Stomach (tissue), 9 donors: ENCODE results near the gene EVC2. TPM values are rescaled to one million over a fixed set of nuclear protein-coding genes. Genes with fewer than 3 reads are reported as not detected.

Source experiments
- DNase-seq, 2 donors: peaks; one replicate each; pipeline versions ENCODE4 v3.0.0 to v3.0.0-alpha.2; 2013 to 2019
- H3K27ac ChIP-seq, 5 donors: fragments of 200-600 bp in 4 of 5; sonication (generic) in 4 of 5; one replicate each; pipeline ENCODE4 v1.5.1; 2013 to 2019; ENCODE audit warnings: mild to moderate bottlenecking in 1 of 5, moderate library complexity in 1 of 5
- H3K27me3 ChIP-seq, 3 donors: fragments of 200-600 bp; sonication (generic); one replicate each; pipeline ENCODE4 v1.5.1; 2017 to 2019; ENCODE audit warnings: mixed run types in 1 of 3
- H3K36me3 ChIP-seq, 4 donors: fragments of 200-600 bp; sonication (generic); 1 replicate in 3 of 4; 2 replicates in 1 of 4; pipeline ENCODE4 v1.5.1; 2016 to 2019
- H3K4me1 ChIP-seq, 4 donors: fragments of 200-600 bp; sonication (generic); one replicate each; pipeline ENCODE4 v1.5.1; 2016 to 2019
- H3K4me3 ChIP-seq, 4 donors: fragments of 200-600 bp; sonication (generic) in 3 of 4; one replicate each; pipeline ENCODE4 v1.5.1; 2016 to 2019; ENCODE audit warnings: mild to moderate bottlenecking in 1 of 4
- H3K9me3 ChIP-seq, 4 donors: fragments of 200-600 bp; sonication (generic); one replicate each; pipeline ENCODE4 v1.5.1; 2016 to 2019
- EP300 ChIP-seq: sonication (generic); formaldehyde crosslinking; IDR thresholded peaks from one replicate; pipeline ENCODE4 v1.6.1; 2017; ENCODE audit warnings: antibody characterized with exemption
- POLR2A ChIP-seq, 4 donors: fragments of 450-650 bp; IDR thresholded peaks; one replicate each; pipeline ENCODE4 v1.6.1; 2016; ENCODE audit warnings: antibody characterized with exemption in 4 of 4, control low read depth in 2 of 4, mild to moderate bottlenecking in 1 of 4, moderate library complexity in 1 of 4
- POLR2AphosphoS5 ChIP-seq, 3 donors: sonication (generic); formaldehyde crosslinking; IDR thresholded peaks; one replicate each; pipeline ENCODE4 v1.6.1; 2016; ENCODE audit warnings: antibody characterized with exemption in 3 of 3
- WGBS, 5 donors: extraction: QIAGEN DNeasy Blood & Tissue Kit in 3 of 5; methylation state at CpG; one replicate each; pipeline versions ENCODE4 v1.1.5 to v1.1.7; 2013 to 2018; 5-methylcytosine and 5-hydroxymethylcytosine counted together
- intact Hi-C: fragments of 100-400 bp; cut with DNase I; formaldehyde crosslinking; loops from one replicate; pipeline ENCODE4 v1.15.1; 2023; ENCODE audit warnings: low total_unique reads
- polyA plus RNA-seq, 3 donors: library from polyadenylated mRNA; stranded (reverse); fragments of 200-250 nt; gene quantifications; one replicate each; pipeline ENCODE4 v1.2.3, GENCODE V29; 2013
- total RNA-seq, 5 donors: library from RNA; depleted of rRNA; stranded (reverse); fragments of >200 nt; gene quantifications; one replicate each; pipeline versions ENCODE4 v1.1.0 to v1.2.3, GENCODE V29; 2014 to 2016
- TF ChIP-seq, protein P1 (sequence below), 7 experiments: fragments of 450-650 bp in 4 of 7; fragments of 200-600 bp in 3 of 7; sonication (generic) in 3 of 7; IDR thresholded peaks; one replicate each; pipeline ENCODE4 v1.5.1; 2016 to 2019; ENCODE audit warnings: antibody characterized with exemption in 7 of 7, control low read depth in 2 of 7, mild to moderate bottlenecking in 1 of 7
- donor health status: healthy with polysubstance abuse.
- donor health status: Bipolar disorder and iron deficiency.
- donor health status: healthy.

EVC2 gene
- total and polyA plus RNA-seq, 8 donors = 0.76 to 11.7 (median 4.9) TPM

DNA sequence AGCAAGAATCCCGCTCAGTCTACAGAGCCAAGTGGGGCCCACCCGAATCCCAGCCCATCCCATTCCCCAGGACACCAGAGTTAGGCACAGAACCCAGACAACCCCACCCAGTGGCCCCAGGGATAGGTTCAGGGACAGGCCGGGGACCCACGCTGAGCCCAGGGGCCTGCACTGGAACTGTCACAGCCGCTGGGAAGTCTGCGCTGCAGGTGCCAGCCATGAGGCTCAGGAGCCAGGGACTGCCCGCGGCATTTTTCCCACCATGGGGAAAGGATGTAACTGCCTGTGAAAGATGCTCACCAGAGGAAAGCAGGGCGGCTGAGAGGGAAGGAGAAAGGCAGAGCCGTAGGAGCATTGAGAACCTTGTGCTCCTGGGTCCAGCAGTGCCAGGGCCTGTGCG lies 12.0 kb downstream of the EVC2 start:
- Histone ChIP-seq H3K27ac (no peak overlapping the region), H3K4me1 (no peaks in the 10 kb centered on the region), H3K9me3 (no peaks in the 10 kb centered on the region), H3K36me3 (peaks cover 3 to 65% (median 43%) of the 10 kb centered on the region in 4 donors), H3K4me3 (no peak overlapping the region), H3K27me3 (no peaks in the 10 kb centered on the region)
- TF ChIP-seq POLR2A (IDR thresholded peaks at IDR 0.05) = no peak
- TF ChIP-seq EP300 = no peak
- no peak for TF ChIP-seq POLR2AphosphoS5 (IDR thresholded peaks at IDR 0.05)
- TF ChIP-seq, protein P1, sequence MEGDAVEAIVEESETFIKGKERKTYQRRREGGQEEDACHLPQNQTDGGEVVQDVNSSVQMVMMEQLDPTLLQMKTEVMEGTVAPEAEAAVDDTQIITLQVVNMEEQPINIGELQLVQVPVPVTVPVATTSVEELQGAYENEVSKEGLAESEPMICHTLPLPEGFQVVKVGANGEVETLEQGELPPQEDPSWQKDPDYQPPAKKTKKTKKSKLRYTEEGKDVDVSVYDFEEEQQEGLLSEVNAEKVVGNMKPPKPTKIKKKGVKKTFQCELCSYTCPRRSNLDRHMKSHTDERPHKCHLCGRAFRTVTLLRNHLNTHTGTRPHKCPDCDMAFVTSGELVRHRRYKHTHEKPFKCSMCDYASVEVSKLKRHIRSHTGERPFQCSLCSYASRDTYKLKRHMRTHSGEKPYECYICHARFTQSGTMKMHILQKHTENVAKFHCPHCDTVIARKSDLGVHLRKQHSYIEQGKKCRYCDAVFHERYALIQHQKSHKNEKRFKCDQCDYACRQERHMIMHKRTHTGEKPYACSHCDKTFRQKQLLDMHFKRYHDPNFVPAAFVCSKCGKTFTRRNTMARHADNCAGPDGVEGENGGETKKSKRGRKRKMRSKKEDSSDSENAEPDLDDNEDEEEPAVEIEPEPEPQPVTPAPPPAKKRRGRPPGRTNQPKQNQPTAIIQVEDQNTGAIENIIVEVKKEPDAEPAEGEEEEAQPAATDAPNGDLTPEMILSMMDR (IDR thresholded peaks at IDR 0.05) = no peak
- 87 to 97% (median 96%) methylated on average over 11 of the region's 11 CpGs for WGBS, 5 donors
- no peak for DNase-seq
- intact Hi-C loops = no loop called here

DNA sequence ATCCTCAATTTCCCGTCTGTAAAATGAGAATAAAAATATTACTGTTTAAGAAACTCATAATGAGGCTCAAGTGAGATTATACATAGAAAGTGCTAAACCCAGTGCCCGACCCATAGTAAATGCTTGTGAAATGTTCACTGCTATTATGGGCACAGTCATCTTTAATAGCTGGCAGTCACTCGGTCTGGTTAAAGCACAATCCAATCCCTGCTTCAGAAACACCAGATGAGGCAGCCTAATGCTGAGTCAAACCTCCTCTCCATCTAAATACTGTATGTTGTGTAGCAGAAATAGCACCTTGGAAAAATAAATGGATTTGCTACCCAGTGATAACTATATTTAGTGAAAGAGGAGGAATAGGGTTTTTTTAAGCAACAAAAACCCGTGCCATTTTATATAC lies 14.5 kb downstream of the EVC2 start:
- no peak overlapping the region for H3K4me3 ChIP-seq
- intact Hi-C loops = no loop called here
- H3K27me3 ChIP-seq = no peaks in the 10 kb centered on the region
- no peak overlapping the region for H3K27ac ChIP-seq
- no peaks in the 10 kb centered on the region for H3K9me3 ChIP-seq
- DNase-seq = no peak
- WGBS, 5 donors = 84 to 92% (median 85%) methylated on average over 4 of the region's 4 CpGs
- no peaks in the 10 kb centered on the region for H3K4me1 ChIP-seq
- H3K36me3 ChIP-seq = peaks cover 3 to 83% (median 66%) of the 10 kb centered on the region in 4 donors
- TF ChIP-seq EP300 = no peak
- TF ChIP-seq, protein P1 (IDR thresholded peaks at IDR 0.05) = no peak
- TF ChIP-seq POLR2A (IDR thresholded peaks at IDR 0.05) = no peak
- TF ChIP-seq POLR2AphosphoS5 (IDR thresholded peaks at IDR 0.05) = no peak

DNA sequence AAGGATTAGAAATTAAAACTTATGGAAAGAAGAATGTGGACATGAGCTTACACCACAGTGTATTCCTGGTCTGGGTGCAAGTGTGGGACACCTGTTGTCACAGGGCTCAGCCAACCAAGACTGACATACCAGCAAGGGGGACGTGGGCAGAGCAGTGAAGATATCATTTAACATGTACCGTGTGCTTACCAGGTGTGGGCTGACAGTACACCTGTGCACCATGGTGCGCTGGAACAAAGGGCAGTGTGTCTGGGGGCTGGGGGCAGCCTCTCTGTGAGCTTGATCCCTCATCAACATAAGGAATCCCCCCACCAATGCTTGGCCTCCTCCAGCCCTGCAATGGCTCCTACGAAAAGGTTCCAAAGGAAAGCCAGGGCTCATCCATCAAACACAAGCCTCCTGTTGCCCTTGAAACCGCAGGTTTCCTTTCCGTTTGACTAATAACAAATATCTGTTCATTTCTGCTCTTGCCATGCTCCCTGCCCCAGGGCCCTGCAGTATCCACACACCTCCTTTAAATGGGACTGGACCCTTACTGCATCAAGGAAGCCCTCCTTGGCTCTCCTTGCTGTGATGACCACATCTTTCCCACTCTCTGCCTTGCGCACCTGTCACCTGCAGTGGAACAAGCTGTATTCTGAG lies 16.7 kb downstream of the EVC2 start:
- TF ChIP-seq, protein P1 (IDR thresholded peaks at IDR 0.05) = no peak
- TF ChIP-seq POLR2A (IDR thresholded peaks at IDR 0.05) (no peak), POLR2AphosphoS5 (IDR thresholded peaks at IDR 0.05) (no peak), EP300 (no peak)
- H3K36me3 ChIP-seq = peaks cover 3 to 92% (median 81%) of the 10 kb centered on the region in 4 donors
- H3K4me3 ChIP-seq = no peak overlapping the region
- no peaks in the 10 kb centered on the region for H3K4me1 ChIP-seq
- 83 to 92% (median 89%) methylated on average over 7 of the region's 7 CpGs for WGBS, 5 donors
- no peaks in the 10 kb centered on the region for H3K9me3 ChIP-seq
- intact Hi-C loops = no loop called here
- H3K27me3 ChIP-seq = no peaks in the 10 kb centered on the region
- no peak for DNase-seq
- H3K27ac ChIP-seq = no peak overlapping the region

DNA sequence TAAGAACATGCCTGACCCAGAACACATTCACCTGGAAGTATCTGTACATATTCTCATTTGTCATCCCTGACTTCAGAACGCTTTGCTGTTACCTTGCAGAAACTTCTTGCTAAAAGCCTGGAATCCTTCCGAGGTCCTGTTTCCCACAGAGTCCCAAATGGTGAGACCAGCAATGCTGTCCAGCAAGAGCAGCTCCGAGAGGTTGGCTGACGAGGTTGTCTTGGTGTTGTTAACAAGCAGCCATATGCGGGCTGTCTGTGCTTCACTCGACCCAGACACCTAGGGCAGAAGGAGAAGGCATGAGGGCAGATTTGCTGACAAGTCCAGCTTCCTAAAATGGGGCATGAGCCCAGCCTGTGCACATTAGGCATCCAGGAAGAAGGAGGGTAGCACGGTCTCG lies 19.3 kb downstream of the EVC2 start:
- WGBS, 5 donors = 90 to 93% (median 92%) methylated on average over 8 of the region's 8 CpGs
- no peaks in the 10 kb centered on the region for H3K4me1 ChIP-seq
- peaks cover 13 to 97% (median 88%) of the 10 kb centered on the region in 4 donors for H3K36me3 ChIP-seq
- H3K9me3 ChIP-seq = no peaks in the 10 kb centered on the region
- no peak for DNase-seq
- no peaks in the 10 kb centered on the region for H3K27me3 ChIP-seq
- no peak overlapping the region for H3K27ac ChIP-seq
- intact Hi-C loops = no loop called here
- TF ChIP-seq, protein P1 (IDR thresholded peaks at IDR 0.05) = no peak
- TF ChIP-seq POLR2AphosphoS5 (IDR thresholded peaks at IDR 0.05) (no peak), POLR2A (IDR thresholded peaks at IDR 0.05) (no peak), EP300 (no peak)
- H3K4me3 ChIP-seq = no peak overlapping the region
